Stomach (tissue), 4 donors: ENCODE measurements around the gene MUC6.

Experiments
- CTCF ChIP-seq, 7 experiments: fragments of 450-650 bp in 4 of 7; fragments of 200-600 bp in 3 of 7; sonication (generic) in 3 of 7; IDR thresholded peaks; one replicate each; pipeline ENCODE4 v1.5.1; 2016 to 2019; ENCODE audit warnings: antibody characterized with exemption in 7 of 7, control low read depth in 2 of 7, mild to moderate bottlenecking in 1 of 7
- POLR2A ChIP-seq, 4 donors: fragments of 450-650 bp; IDR thresholded peaks; one replicate each; pipeline ENCODE4 v1.6.1; 2016; ENCODE audit warnings: antibody characterized with exemption in 4 of 4, control low read depth in 2 of 4, mild to moderate bottlenecking in 1 of 4, moderate library complexity in 1 of 4

- TF ChIP-seq POLR2A (IDR thresholded peaks at IDR 0.05) (no peak), CTCF (IDR thresholded peaks at IDR 0.05) (no peak)
Observed at GRCh38 chr11:1022908-1023810, 13.4 kb downstream of the MUC6 start.
